HG02571 (cell line): Measurements from ENCODE around the gene WDFY4.

Experiments
- ATAC-seq: cut with Tn5 transposase; IDR thresholded peaks from one replicate; pipeline ENCODE4 v1.9.1; 2021; ENCODE audit warnings: mild to moderate bottlenecking, moderate library complexity; ENCODE audit not compliant: unreplicated experiment

Gene WDFY4

GRCh38 chr10:48970654-48971053 is 286.0 kb downstream of the WDFY4 start:
- ATAC-seq = no peak

DNA sequence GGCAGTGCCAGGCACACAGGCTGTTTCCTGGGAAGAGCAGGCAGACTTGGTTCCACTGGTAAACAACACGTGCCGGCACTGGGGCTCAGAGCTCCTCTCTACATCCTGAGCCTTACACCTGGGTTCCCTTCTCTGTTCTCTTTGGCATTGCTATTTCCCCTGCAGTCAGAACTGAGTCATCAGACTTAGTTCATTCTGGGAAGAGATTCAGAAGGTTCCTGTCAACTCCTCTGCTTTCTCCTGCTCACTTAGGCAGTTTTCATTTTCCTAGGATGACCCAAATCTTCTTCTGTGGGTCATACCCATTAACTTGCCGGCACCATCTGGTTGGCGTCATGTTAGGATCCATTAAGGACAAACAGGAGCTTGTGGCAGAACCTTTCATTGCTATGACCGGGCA is 288.4 kb downstream of the WDFY4 start:
- ATAC-seq = no peak

DNA sequence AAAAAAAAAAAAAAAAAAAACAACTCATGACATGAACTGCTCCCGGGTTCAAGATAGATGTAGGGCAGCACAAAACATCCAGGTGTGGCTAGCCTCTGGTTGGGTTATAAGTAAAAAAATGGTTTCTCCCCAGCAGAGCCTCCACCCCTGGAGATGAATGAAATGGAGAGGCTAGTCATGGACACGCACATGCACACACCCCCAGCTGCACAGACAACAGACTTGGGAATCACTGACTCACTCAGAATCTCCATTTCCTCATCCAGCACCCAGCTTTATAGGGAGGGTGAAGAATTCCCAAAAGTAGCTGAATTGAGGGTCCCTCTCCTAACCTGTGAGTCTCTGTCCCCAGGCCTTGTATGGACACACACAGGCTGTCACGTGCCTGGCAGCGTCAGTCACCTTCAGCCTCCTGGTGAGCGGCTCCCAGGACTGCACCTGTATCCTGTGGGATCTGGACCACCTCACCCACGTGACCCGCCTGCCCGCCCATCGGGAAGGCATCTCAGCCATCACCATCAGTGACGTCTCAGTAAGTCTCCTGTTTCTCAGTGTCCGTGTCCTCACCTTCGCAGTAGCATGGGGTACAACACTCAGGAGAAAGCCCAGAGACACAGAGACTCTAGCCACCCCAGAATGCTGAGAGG is 290.0 kb downstream of the WDFY4 start:
- ATAC-seq = no peak

DNA sequence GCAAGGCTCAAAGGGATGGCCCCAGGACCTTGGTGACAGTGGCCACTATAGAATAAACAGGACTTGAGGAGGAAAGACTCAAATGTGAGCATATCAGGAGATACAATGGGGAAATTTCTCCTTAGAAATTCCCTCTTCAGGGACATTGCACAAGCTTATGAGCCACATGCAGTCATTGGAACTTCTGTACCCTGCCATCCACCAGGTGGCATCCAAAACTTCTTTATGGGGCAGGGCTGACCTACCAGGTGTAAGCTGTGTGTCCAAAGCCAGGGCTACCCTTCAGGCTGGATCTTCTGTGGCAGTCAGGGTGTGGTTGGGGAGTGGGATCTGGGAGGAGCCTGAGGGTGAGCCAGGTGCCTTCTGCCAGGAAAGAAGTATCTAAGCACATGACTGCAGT is 291.5 kb downstream of the WDFY4 start:
- ATAC-seq = no peak

- ATAC-seq = no peak
Measured at GRCh38 chr10:48978318-48978717, 293.6 kb downstream of the WDFY4 start.

GRCh38 chr10:48981310-48981907 is 296.7 kb downstream of the WDFY4 start:
- ATAC-seq = no peak

GRCh38 chr10:48982584-48982983 is 297.9 kb downstream of the WDFY4 start:
- no peak for ATAC-seq

DNA sequence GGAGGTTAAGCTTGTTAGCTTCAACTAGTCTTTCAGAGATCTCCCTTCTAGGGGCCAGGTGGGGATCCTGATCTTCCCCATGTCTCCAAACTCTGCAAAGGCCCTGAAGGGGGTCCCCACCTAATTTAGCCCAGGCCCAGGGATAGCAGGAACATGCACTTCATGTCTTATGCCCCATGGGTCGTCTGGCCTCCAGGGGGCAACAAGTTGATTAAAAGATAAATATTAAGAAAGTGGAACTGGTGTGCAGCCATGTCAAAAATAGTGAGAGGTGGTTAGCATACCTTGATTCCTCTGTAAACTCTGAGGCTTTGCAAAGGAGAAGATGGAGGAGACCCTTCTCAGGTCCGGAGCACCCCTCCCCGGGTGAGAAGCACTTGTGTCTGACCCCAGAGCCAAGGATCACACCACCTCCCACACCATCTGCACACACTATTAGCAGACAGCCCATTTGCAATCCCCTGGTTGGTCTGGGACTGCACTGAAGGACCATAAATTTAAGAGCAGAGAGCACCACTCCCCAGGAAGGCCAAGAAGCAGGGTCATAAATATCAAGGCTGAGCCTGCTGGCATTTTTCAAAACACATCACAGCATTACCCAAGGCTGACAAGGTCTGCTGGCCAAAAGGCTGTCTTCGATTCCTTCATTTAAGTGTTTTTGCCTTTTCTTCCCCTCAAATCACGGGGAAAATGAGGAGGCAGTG is 299.1 kb downstream of the WDFY4 start:
- no peak for ATAC-seq

- no peak for ATAC-seq
Measured at GRCh38 chr10:48985621-48986158, 301.0 kb downstream of the WDFY4 start.

- ATAC-seq = no peak
Measured at GRCh38 chr10:48990226-48990625, 305.6 kb downstream of the WDFY4 start.

GRCh38 chr10:48993627-48994026 is 309.0 kb downstream of the WDFY4 start:
- no peak for ATAC-seq

DNA sequence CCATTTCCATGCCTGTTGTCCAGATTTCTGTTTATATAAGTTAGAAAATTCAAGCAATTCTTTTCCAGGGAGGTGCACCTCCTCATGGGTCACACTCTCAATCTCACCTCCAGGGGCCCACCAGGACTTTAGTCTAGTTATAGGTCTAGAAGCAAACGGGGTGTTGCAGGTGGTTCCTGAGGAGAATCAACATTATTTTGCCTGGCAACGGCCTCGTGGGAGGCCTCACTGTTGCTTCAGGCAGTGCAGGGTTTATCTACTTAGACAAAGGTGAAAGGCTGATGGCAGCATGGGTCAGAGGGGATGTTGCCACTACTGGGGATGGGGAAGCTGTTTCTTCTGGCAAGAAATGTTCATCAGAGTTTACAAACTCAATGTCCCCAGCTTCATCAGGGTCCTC is 311.7 kb downstream of the WDFY4 start:
- no peak for ATAC-seq

GRCh38 chr10:48999346-48999745 is 314.7 kb downstream of the WDFY4 start:
- no peak for ATAC-seq

- ATAC-seq = no peak
Measured at GRCh38 chr10:49000437-49001398, 316.0 kb downstream of the WDFY4 start.

DNA sequence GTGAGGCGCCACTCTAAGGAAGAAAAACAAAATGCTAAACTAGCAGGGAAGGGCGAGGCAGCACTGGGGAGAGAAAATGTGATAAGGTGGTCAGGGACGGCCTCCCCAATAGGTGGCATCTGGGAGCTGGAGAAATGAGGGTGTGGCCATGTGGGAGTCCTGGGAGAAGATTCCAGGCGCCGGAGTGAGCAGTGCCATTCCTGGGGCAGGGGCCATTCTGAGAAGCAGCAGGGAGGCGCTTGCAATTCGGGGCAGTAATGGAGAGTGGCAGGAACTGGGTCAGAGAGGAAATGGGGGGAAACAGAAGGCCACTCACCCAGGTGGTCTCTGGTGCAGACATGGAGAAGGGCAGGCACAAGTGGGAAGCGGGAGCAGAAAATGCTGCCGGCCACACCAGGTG is 316.7 kb downstream of the WDFY4 start:
- ATAC-seq = no peak

DNA sequence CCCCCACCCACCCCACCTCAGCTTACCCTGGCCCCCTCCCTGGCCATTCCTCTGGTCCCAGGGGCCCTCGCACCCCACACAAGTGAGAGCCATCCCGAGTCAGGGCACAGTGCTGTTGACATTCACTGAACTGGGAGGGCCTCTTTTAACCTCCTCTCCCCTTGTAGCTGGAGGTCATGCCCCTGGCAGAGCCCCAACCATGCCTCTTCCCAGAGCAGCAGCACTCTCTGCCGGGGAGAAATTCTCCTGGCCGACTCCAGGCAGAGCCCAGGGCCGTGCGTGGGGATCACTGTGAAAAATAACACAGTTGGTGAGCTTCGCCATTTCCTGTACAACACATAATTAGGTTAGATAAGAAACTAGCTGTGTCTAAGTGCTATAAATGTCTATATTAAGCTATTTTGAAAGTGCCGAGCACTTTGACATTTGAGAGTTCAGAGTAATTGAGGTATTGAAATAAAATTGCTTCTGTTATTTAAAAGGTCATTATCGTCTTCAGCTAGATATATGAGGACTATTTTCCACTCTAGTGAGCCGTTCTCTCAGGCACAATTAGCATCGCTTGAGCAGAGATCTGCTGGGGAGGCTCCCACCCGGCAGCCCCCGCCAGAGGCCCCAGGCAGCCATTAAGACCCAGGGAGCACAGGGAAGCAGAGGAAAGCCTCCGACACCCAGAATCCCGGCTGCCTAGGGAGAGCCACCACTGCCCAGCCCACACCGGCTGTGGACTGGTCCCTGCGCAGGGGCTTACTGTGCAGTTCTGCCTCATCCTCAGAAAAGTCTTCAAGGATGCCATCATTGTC is 317.4 kb downstream of the WDFY4 start:
- no peak for ATAC-seq

GRCh38 chr10:49005270-49005669 is 320.6 kb downstream of the WDFY4 start:
- ATAC-seq = no peak

DNA sequence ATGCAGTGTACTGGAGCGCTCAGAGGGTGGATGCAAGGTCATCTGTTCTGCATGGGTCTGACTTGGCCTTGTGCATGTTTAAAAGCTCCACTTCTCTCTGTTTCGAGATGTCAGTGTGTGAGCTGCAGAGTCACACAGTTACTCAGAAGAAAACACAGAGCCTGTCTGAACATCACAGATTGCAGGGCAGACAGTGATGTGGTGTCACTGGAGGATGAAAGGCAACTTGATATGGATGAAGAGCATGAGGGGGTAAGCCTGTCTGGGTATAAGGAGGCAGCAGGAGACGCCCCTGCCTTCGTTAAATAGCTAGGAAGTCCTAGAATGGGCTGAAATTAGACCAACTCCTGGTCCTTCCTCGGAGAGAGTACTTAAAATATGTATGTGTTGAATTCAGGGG is 322.5 kb downstream of the WDFY4 start:
- ATAC-seq = no peak

- ATAC-seq = no peak
Measured at GRCh38 chr10:49008091-49008490, 323.4 kb downstream of the WDFY4 start.
